ENCODE measurements around the gene USP51. TPM values are rescaled to one million over a fixed set of nuclear protein-coding genes. Genes with fewer than 3 reads are reported as not detected.

USP51 gene
- total and polyA plus RNA-seq, 2 donors (not counting 1 experiment from before 2014, with no cell fraction given): 0.91 to 3.2 TPM

DNA sequence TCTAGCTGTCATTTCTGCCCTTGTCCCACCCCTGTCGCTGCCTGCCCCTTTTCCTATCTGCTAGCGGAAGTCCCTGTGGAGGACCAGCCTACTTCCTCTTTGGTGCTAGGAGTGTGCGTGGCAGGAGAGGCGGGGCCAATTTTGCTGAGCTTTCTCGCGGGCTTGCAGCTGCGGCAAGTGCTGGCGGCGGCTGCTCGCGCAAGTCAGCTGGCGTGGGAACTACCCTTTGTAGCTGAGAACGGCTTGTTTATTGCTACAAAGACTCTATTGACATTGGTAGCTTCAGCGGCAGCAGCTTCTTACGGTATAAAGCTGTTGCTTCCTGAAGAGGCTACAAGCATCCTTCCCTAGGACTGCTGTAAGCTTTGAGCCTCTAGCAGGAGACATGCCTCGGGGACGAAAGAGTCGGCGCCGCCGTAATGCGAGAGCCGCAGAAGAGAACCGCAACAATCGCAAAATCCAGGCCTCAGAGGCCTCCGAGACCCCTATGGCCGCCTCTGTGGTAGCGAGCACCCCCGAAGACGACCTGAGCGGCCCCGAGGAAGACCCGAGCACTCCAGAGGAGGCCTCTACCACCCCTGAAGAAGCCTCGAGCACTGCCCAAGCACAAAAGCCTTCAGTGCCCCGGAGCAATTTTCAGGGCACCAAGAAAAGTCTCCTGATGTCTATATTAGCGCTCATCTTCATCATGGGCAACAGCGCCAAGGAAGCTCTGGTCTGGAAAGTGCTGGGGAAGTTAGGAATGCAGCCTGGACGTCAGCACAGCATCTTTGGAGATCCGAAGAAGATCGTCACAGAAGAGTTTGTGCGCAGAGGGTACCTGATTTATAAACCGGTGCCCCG is 37.4 kb downstream of the USP51 start, which contains the start of gene MAGEH1:
Gene MAGEH1 (plus strand): TSS at position 138 of the 843 bp plus-strand sequence. CDS start 248 bp downstream, at position 386.
- 0% methylated on average over 18 of the region's 43 CpGs for WGBS (ENCODE audit: insufficient coverage)
- CTCF ChIA-PET: interaction anchor here (1.1 to 2.1 kb wide), 2 partner anchors 37 to 265 kb away, joined by 8 to 17 read pairs; partner anchors contain the start of genes RRAGB and USP51

More for the DNA sequence above, 37.4 kb downstream of the USP51 start, which contains the start of gene MAGEH1:
- Histone ChIP-seq H3K79me2 (ENCODE audit: control insufficient read depth, insufficient read depth, low read length) (no peaks in the 10 kb centered on the region), H3K27me3 (replicated peaks in 1 of 4; ENCODE audit: control extremely low read depth in 1 of 4, control insufficient read depth in 3 of 4, insufficient read depth in 4 of 4, low read length in 3 of 4) (no peaks in the 10 kb centered on the region), H3K9ac (ENCODE audit: low read length) (peak within 1 kb of the TSS; percentile 72), H3K4me2 (replicated peaks; ENCODE audit: low read depth, low read length, poor library complexity, severe bottlenecking) (peak within 1 kb of the TSS; percentile 78), H2AFZ (ENCODE audit: insufficient read depth, low read depth, low read length, poor library complexity, severe bottlenecking) (peak within 1 kb of the TSS; percentile 76), H3K4me3 (ENCODE audit: control extremely low read depth in 1 of 5, extremely low read depth in 1 of 5, insufficient read depth in 1 of 5, low read depth in 2 of 5, low read length in 4 of 5) (peak within 1 kb of the TSS; percentile 51 to 69 (median 65)), H4K20me1 (ENCODE audit: control insufficient read depth, insufficient read depth, low read length, poor library complexity, severe bottlenecking) (no peaks in the 10 kb centered on the region), H3K27ac (ENCODE audit: low read length in 2 of 2) (peak within 1 kb of the TSS; percentile 74 to 81), H3K4me1 (ENCODE audit: control insufficient read depth in 2 of 2, insufficient read depth in 2 of 2, low read length in 2 of 2) (peaks cover 6 to 8% of the 10 kb centered on the region in 2 donors), H3K36me3 (replicated peaks in 1 of 2; ENCODE audit: control extremely low read depth in 1 of 2, control insufficient read depth in 1 of 2, extremely low read depth in 1 of 2, insufficient read depth in 2 of 2, low read length in 1 of 2) (no peaks in the 10 kb centered on the region), H3K9me3 (ENCODE audit: control extremely low read depth in 1 of 3, control insufficient read depth in 2 of 3, insufficient read depth in 1 of 3, low read length in 2 of 3) (no peaks in the 10 kb centered on the region)
- peak within 1 kb of the TSS; percentile 95 for H3K4me3 Mint-ChIP-seq
- POLR2A ChIA-PET: interaction anchor here (1.1 to 1.7 kb wide), 3 partner anchors 37 to 781 kb away, joined by 3 to 10 read pairs (median 3); partner anchors contain the start of genes RRAGB and USP51
- no peak for TF ChIP-seq EZH2 (IDR thresholded peaks at IDR 0.05; ENCODE audit: borderline replicate concordance, insufficient read depth, low read depth, low read length, poor library complexity, severe bottlenecking)
- TF ChIP-seq, protein P1, sequence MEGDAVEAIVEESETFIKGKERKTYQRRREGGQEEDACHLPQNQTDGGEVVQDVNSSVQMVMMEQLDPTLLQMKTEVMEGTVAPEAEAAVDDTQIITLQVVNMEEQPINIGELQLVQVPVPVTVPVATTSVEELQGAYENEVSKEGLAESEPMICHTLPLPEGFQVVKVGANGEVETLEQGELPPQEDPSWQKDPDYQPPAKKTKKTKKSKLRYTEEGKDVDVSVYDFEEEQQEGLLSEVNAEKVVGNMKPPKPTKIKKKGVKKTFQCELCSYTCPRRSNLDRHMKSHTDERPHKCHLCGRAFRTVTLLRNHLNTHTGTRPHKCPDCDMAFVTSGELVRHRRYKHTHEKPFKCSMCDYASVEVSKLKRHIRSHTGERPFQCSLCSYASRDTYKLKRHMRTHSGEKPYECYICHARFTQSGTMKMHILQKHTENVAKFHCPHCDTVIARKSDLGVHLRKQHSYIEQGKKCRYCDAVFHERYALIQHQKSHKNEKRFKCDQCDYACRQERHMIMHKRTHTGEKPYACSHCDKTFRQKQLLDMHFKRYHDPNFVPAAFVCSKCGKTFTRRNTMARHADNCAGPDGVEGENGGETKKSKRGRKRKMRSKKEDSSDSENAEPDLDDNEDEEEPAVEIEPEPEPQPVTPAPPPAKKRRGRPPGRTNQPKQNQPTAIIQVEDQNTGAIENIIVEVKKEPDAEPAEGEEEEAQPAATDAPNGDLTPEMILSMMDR (IDR thresholded peaks at IDR 0.05): no peak
- H3K4me1 Mint-ChIP-seq: peaks cover 18% of the 10 kb centered on the region
- no peaks in the 10 kb centered on the region for H3K27me3 Mint-ChIP-seq
- H3K27ac Mint-ChIP-seq: peak within 1 kb of the TSS; percentile 89
- DNase-seq: peak; percentile 85
- ATAC-seq (ENCODE audit: low read depth): peak; percentile 93
- no peaks in the 10 kb centered on the region for H3K9me3 Mint-ChIP-seq (ENCODE audit: insufficient read depth)
- intact Hi-C loops (cut with micrococcal nuclease): no loop called here

Measured in B cell (primary cell).